NCI-H526 (cell line): ENCODE data around the gene MYO3B.

Source experiments
- DNase-seq, 2 experiments: peaks; one replicate each; lab custom pipeline; 2025; lab: John Stamatoyannopoulos, UW

The MYO3B gene

DNA sequence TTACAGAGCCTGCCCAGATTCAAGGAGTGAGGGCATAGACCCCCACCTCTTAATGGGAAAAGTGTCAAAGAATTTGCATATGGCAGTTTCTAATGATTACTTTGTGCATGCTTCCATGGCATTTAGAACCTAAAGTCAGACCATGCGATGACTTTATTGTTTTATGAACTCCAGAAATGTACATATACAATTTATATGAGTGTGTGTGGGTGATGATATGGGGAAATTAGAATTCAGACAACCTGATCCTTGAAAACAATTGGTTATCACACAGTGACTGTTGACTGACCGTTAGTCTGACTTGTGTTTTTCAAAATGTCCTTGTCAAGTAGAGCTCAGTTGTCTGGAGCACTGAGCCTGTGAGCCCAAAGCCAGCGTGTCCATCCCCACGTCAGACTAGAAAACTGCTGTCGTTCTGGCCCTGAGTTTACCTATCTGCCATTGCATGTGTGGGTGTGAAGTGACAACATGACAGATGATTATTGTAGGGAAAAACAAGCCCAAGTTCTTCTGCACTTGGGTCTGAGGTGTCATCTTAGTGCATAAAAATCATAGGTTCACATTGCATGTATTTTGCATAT, 128.4 kb downstream of the MYO3B start:
- no peak for DNase-seq

DNA sequence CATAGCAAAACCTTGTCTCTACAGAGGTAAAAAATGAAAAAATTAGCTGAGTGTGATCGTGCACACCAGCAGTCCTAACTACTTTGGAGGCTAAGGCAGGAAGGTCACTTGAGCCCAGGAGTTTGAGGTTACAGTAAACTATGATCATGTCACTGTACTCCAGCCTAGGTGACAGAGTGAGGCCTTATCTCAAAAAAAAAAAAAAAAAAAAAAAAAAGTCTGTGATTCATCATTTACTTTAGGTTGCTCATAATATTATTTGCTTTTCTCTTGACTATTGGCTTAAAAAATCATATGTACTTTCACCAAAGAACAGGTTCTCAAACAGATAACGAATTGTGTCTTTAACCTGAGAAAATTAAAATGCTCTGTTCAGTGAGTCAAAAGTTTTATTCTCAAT, 129.1 kb downstream of the MYO3B start:
- no peak for DNase-seq

DNA sequence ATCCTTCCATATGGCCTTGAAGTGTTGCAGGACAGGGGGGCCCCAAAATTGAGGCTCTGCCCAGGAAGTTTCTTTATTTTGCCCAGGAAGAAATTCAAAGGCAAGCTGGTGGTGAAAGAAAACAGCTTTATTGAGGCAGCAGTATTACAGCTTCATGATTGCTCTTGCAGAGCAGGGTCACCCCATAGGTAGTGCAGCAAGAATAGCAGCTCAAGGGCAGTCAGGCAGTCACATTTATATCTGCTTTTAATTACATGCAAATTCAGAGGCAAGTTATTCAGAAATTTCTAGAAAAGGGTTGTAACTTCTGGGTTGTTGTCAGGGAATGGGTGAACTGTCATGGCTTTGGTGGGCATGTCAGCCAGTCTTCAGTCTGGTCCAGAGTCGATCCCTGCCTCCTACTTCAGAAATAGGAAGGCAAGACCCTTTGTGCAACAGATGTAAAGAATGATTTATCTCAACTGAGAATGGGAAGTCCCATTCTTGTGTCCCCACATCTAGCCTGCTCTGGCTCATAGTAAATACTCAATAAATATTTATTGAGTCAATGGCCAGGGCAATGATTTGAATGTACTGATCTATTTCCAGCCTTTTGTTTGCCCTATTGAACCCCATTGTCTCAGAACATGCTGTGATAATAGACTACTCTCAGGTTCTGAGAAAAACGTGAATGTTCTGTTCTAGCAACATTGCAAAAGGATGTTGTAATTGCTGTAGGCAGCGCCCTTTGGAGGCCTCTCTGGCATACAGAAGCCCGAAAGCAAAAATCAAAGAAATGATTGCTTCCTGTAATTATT, 129.8 kb downstream of the MYO3B start:
- DNase-seq: peak; percentile 31 to 40

DNA sequence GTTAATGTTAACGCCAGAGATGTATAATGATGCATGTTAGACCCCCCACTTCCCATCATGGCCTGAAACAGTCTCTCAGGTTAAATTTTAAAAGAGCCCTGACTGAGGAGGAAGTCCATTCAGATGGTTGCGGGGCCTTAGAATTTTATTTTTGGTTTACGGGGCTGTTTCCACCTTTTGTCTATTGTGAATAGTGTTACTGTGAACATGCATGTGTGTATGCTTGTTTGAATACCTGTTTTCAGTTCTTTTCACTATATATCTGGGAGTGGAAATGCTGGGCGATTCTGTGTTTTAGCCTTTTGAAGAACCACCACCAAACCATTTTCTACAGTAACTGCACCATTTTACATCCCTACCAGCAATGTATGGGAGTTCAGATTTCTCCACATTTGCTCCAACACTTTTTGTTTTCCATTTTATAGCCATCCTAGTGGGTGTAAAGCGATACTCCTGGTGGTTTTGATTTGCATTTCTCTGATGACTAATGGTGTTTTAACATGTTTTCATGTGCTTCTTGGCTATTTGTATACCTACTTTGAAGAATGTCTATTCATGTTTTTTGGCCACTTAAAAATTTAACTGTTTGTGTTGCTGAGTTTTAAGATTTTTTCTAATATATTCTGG, 133.0 kb downstream of the MYO3B start:
- peak; percentile 55 to 62 for DNase-seq

DNA sequence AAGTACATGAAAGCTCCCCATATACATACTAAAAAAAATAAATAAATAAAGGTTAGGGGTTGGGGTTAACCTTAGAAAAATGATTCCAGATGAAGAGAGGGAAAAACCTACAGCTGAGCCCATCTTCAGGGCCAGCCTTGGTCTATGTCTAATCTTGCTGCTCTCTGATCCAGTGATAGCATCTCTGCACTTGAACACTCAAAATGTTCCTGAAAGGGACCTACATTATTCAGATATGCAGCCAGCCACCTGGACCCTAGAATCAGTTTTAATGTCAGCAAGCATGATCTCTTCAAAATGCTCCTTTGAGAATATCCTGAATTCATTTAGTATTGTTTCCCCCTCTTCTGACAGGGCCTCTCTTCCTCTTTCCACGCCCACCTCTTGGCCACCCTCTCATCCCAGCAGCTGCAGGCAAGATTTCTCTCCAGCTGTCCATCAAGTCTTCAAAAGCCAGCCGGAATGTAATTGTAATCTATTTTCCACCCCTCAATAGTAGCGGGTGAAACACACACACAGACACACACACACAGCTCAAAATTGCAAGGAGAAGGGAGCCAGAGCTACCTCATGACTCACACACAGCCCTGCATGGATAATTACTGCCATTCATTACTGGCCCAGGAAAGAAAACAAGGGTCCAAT, 135.5 kb downstream of the MYO3B start:
- DNase-seq: no peak

DNA sequence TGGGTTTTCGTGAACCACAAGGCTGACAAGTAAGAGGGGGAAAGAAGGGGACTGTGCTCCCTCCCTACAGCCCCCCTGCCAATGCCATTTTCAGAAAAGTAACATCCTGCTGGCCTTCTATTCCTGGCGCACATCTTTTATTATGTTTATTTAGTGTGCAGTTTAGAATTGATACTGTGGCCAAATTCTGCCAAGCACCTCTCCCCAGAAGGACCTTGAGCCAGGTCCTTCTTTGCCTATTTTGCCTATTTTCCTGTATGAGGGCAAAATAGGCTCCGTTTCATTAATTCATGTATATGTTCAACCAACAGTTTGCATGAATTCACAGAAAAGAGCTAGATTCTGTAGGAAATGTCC, 136.0 kb downstream of the MYO3B start:
- no peak for DNase-seq

DNA sequence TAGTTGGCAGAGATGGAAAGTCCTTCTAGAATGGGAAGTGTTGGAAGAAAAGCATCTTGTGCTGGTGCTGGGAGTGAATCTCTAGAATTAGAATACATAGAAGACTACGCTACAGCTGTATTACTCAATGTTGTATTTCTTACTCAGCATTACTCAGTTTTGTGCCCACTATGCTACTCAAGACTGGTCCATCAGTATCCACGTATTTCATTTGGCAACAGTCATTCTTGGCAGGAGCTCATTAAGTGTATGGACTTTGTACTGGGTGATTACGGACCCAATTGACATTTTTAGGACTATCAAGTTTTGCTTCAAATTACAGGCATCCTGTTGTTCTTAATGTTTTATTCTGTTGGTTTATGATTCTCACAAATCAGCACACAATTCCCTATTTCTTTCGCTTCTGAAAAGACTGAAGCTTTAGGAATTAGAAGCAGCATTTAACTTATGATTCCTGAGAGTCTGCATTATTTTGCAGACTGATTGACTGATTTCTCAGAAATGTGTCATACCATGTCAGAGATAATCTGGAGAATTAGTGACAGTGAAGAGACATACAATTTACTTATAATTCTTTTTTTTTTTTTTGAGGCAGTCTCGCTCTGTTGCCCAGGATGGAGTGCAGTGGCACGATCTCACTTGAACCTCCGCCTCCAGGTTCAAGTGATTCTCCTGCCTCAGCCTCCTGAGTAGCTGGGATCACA, 136.9 kb downstream of the MYO3B start:
- no peak for DNase-seq

DNA sequence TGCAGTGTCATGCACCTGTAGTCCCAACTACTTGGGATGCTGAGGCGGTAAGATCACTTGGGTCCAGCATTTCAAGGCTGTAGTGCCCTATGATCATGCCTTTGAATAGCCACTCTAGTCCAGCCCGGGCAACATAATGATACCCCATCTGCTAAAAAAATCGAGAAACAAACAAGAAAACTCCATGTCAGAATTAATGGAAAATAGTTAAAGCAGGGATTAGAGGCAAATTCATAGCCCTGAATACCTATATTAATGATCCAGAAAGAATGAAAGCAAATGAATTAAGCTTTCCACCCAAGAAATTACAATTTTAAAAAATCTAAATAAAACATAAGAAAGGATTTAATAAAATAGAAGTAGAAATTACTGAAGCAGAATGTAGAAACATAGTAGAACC, 143.0 kb downstream of the MYO3B start:
- no peak for DNase-seq

DNA sequence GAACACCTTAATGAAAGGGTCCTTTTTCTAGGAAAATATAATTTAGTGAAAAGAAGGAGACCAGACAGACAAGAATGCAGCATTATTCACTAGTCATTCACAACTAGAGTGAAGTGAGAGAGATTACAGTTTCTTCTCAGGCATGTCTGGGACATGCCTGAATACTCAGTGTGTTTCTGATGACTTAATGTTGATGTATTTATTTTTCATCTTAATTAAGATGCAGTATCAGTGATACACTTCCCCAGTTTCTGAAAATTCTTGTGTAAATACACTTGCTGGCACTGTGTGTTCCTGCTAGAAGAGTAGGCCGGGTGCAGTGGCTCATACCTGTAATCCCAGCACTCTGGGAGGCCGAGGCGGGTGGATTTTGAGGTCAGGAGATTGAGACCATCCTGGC, 143.6 kb downstream of the MYO3B start:
- DNase-seq: no peak

DNA sequence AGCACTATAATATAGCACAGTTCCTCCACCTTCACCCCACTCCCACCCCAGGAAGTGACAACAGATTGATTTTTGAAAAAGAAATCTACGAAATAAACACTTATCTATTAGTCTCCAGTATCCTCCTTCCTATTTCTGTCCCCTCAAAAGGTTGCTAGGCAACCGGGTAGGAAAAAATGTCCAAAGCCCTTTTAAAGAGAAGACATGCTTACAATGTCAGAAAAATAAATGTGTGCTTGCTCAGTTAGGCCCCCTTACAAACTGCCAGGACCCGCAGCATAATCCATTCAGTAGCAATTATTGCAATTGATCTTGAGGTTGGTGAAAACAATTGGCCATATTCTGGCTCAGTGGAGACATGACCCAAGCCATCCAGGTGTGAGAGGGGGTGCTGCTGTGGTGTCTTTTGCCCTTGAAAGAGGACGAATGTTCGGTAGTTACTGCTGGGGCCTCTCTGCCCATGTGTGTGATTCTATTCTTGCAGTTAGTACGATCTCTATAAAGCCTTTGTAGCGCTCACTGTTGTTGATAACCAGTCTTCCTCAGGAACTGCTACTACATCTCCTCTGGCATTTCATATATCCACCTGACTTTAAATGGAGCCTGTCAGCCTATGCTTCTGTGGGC, 144.3 kb downstream of the MYO3B start:
- DNase-seq: no peak

DNA sequence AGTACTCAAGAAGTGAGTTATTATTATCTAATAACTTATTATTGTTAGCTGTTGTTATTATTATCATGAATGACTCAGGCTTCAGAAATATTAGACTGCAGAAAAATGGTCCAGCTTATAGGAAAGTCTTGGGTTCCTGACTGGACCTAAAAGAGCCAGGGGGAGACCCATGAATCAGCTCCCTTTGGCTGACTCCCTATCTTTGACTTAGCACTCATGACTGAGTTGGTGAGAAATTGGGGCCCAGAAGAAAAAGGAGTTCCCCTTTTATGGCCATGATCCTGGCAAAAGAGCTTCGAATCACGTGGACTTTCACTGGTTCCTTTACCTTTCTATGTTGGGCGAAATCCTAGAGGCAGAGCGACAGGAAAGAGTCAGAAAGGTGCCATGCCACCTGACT, 145.8 kb downstream of the MYO3B start:
- no peak for DNase-seq

DNA sequence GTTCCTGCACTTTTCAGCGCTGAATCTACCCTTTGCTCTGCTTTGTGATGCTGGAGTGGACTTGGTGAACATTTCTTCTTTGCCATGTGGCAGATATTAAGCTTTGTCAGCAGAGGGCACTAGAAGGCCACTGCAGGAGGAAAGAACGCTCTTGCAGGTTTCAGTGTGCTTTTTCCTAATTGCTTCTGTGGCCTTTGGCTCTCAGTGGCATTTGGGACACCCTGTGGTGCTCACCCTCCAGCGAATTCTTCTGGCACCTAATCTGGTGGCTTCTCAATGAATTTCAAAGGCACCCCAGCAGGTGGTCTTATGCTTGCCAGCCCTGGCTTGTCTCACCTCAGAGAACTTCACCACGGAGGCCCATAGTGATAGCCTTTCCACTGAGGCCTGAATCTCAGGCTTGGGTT, 146.7 kb downstream of the MYO3B start:
- peak; percentile 25 to 71 for DNase-seq

DNA sequence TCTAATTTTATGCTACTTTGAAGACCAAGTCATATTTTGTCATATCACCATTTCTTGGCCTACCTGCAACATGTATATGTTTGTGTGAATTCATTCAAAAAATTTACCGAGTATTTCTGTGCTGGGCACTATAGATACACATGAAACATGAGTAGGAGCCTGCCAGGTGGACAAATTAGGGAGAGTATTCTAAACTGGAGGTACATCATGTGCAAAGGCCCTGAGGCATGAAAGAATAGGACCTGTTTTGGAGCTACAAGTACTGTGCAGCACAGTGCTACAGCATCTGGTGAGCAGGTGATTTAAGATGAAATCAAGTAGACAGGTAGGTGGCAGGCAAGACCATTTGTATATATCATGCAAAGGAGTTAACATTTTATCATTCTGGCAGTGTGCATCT, 152.9 kb downstream of the MYO3B start:
- no peak for DNase-seq

DNA sequence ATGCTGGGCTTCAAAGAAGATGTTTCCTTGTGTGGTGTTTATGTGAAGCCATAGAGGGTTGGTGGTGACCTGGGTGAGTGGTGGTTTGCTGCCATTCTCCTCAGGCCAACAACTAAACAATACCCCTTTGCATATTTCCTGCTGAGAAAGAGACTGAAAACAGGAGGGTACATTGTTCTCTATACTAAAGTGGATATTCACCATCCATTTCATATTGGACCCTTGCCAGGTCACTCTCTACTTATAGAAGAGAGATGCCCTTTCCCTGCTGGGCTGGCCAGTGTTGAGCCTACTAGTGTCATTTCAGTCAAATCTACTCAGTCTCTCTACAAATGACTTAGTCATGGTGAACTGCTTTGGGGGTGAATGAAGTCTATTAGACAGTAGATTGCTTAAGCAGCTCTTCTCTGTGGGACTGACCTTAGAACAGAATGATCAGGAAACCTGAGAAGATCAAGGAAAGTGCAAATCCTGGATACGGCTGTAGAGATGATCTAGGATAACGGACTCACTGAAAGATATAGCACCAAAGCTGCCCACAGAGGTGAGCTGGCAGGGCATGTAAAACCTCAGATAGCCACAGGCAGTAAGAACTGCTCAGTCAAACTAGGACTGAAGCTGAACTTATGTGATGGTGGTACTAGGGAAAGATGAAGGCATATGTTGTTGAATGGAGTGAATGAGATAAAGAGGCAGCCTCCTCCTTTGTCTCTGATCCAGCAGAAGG, 154.9 kb downstream of the MYO3B start:
- peak; percentile 35 to 46 for DNase-seq

DNA sequence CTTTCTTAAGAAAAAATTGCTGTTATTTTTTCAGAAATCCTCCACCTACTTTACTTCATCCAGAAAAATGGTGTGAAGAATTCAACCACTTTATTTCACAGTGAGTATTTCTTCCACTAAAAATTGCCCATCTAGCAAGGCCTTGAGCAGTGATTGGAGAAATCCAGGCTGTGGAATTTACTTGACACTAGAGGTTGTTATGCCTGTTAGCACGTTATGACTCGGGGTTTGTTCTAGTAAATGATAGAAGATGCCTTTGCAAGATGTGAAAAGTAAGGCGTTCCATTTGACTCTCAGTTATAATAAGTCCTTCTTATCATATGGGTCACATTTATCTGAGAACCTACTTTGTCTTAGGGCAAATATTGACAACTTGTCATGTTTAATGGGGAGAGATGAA, 157.4 kb downstream of the MYO3B start:
- DNase-seq: no peak

DNA sequence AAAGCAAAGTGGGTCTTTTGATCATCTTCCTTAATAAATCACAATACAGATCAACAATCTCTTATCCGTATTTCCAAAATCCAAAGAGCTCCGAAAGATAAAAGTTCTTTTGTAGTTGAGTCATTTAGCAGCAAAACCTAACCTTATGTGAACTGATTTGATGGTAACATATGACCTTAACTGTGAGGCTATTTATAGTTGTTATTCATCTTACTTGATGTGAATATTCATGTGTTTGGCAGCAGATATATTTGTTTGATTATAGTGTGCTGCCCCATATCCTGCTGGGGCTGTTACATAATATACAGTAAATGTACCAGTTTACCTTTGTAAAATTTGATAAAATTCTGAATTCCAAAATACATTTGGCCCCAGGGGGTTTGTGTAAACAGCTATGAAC, 158.5 kb downstream of the MYO3B start:
- no peak for DNase-seq

DNA sequence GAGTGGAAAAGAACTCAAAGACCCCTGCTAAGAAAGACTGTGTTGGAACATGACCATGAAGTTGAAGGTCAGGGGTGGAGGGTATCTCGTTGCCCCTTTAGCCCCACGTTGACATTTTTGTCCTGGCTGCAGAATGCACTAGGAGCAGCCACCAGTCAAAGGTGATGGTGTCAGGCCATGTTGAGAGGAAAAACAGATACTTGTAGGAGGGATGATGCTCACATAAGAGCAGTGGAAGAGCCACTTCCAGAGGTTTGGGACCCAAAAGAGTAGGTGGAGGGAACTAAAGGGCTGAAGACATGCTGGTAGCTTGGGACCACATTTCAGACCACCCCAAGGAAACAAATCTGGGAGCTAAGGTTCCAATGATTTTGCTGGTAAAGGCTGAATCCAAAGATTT, 159.0 kb downstream of the MYO3B start:
- DNase-seq: no peak

DNA sequence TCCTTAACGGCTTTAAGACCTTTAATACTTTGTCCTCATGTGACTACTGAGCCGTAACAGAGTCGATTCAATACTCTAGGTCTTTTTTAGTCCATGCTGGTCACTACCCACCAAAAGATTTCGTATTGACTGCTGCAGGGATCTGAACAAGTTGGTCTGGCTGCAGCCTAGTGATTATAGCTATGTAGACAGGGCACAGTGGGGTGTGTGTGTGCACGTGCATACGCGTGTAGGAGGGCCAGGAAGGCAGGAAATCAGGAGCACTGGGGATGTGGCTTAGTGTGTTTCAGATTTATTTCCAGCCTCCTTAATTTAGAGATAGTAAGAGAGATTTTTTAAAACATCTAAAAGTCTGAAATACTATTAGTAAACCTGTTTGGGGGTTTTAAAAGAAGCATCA, 161.4 kb downstream of the MYO3B start:
- DNase-seq: peak in 1 of 2 experiments; percentile 40

DNA sequence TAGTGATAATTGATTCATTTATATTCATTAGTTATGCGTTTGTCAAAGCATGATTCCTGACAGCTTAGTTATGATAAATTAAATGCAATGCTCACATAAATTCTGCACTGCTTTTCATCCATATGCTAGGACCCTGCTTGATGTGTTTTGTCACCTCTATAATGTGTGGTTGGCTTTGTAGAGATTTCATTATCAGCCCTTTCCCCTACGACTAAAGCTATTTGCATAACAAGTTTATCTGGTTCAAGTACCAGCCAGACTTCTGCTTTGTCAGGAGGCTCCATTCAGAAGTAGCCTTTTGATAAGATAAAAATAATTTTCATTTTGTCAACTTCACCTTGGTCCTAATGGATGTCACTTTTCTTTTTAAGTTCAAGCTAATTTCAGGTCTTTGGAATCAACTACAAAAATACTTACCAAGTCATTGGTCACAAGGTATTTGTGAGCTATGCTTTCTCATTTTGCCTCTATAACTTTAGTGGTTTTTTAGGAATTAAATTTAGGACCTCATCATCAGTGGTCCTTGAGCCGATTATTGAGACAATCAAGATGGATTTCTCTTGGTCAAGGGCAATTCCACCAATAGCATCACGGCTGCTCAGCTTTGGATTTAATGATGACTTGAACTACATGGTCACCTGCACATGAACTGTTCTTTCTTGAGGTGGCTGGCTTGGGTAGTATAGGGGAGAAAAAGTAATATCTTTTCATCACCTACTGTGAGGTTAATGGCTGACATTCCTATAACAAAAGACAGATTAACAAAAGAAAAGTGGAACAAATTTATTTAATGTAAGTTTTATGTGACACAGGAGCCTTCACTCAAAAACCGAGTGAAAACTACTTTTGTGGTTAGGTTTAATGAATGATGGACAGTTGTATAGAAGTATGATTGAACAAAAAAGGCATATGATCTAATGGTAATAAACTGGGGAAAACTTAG, 162.1 kb downstream of the MYO3B start:
- DNase-seq: peak; percentile 86 to 90

DNA sequence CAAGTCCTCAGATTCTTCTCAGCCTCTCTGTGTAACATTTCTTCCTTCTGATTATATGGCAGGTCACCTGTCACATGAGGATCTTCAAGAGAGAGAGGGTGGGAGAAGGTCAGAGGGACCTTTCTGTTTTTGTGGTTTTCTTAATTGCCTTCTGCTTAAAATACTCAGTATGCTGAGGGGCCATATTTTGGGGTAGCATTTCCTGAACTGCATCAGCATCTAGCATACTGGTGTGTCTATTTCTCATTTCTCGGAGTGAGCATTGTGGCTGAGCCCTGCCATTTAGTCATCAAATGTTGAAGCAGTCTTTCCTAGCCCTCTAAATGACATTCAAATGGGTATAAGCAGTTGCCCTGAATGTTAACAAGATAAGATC, 162.7 kb downstream of the MYO3B start:
- no peak for DNase-seq
